Stimulated activated CD4-positive, alpha-beta T cell treated with anti-CD3 and anti-CD28 coated beads, Interleukin-4, amount 100 ng/mL, for 48 hours (primary cell): ENCODE results near the gene SYNE4.
"Not testable (repeated sequence)": the region's sequence is repeated elsewhere in the genome, so short reads cannot be mapped to it uniquely, and the experiment has no call there.

Source experiments
- DNase-seq, 2 donors: peaks; one replicate each; pipeline ENCODE4 v3.0.0-alpha.2; 2020; ENCODE audit warnings: low read depth in 2 of 2

The SYNE4 gene

GRCh38 chr19:35990771-35991730 is 17.6 kb downstream of the SYNE4 start:
- DNase-seq: no peak

DNA sequence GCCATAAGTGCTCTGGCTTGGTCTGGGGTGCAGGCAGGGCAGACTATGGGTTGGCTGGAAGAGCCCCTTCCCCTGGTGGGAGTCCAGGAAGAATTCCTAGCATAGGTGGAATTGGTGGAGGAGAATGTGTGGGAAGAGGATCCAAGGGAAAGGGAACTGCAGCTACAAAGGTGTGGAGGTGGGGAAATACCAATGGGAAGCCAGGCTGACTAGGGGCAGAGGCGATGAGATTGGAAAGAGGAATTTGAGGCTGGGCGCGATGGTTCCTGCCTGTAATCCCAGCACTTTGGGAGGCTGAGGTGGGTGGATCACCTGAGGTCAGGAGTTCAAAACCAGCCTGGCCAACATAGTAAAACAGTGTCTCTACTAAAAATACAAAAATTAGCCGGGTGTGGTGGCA is 18.5 kb downstream of the SYNE4 start:
- DNase-seq: no peak

DNA sequence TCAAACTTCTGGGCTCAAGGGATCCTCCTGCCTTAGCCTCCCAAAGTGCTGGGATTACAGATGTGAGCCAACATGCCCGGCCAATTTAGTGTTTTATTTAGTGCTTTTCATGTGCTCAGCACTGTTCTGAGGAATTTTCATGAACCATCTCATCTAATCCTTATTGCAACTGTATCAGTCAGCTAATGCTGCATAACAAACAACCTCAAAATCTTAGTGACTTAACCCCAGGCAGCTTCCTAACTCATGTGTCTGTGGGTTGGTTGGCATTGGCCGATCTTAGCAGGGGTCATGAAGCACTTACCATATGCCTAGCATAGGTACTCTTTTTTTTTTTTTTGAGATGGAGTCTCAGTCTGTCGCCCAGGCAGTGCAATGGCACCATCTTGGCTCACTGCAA is 19.8 kb downstream of the SYNE4 start:
- no peak for DNase-seq

GRCh38 chr19:35987571-35987896 is 21.1 kb downstream of the SYNE4 start:
- DNase-seq: no peak

DNA sequence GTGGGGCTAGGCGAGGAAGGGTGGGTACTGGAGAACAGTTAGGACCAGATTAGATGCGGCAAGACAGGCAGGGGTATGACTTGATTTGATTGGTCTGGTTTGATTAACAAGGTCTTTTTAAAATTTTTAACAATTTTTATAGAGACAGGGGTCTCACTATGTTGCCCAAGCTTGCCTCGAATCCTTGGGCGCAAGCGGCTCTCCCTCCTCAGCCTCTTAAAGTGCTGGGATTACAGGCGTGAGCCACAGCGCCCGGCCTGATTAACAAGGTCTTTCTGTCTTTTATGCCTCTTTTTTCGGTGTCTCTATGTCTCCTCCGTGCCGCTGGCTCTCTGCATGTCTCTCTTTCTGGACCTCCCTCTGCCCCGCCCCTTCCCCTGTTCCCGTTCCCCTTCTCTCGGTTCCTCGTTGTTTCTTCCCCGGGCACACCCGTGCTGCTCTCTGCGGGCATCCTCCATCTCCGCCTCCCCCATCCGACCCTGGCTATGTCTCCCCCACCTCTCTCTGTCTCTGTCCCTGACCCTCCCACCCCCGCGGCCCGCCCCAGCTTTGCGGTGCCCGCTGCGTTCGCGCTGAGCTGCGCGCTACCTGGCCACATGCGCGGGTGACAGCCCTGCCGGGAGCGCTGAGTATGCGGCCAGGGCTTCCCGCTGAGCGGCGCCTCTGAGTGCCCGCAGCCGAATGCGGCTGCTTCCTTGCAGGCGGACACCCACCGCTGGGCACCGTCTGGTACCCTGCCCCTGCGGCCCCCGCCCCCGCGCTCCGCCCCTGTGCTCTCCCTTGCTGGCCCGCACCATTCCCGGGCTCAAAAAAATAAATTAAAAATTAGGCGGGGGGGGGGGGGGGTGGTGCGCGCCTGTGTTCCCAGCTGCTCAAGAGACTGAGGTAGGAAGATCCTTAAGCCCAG is 21.7 kb downstream of the SYNE4 start:
- peak in 1 of 2 donors; percentile 24 for DNase-seq

DNA sequence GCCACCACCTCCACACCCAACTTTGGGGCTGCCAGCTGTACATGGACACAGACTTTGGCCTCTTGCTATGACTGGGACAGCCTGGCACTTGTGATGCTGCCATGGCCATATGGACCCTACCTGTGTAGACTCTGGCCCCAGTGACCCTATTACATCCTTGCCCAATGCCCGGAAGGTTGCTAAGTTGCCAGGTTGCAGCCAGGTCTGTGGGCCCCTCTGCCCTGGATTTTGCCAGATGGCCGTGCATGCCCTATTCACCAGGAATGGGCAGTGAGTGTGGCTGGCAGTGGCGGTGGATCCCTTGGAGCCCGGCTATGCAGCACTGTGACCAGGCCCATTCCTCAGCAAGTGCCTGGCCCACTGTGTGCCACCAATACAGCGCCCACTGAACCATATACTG is 22.5 kb downstream of the SYNE4 start:
- no peak for DNase-seq

DNA sequence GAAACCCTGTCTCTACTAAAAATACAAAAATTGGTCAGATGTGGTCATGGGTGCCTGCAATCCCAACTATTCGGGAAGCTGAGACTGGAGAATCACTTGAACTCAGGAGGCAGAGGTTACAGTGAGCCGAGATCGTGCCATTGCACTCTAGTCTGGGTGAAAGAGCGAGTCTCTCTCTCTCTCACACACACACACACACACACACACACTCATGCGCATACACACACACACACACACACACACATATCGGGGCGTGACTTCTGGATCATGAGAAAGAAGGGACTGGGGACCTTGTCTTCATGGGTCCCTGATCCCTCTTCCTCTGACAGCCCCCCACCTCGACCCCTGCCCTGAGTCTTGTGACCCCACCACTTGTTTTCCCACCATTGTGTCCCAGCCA is 25.4 kb downstream of the SYNE4 start:
- DNase-seq: no peak

DNA sequence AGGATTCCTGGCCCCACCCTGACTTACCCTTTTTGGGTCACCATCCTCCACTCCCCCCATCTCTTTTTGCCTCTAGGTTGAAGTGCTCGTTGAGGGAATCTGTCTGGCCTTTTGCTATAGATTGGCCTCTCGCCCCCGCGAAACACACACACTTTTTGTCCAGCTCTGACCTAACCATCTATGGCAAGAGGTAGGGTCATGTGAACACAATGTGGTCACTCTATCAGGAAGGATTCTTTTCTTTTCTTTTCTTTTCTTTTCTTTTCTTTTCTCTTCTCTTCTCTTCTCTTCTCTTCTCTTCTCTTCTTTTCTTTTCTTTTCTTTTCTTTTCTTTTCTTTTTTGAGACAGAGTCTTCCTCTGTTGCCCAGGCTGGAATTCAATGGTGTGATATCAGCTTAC is 27.6 kb downstream of the SYNE4 start:
- not testable (repeated sequence) for DNase-seq

- no peak for DNase-seq
Observed at GRCh38 chr19:35978832-35979365, 29.7 kb downstream of the SYNE4 start.

DNA sequence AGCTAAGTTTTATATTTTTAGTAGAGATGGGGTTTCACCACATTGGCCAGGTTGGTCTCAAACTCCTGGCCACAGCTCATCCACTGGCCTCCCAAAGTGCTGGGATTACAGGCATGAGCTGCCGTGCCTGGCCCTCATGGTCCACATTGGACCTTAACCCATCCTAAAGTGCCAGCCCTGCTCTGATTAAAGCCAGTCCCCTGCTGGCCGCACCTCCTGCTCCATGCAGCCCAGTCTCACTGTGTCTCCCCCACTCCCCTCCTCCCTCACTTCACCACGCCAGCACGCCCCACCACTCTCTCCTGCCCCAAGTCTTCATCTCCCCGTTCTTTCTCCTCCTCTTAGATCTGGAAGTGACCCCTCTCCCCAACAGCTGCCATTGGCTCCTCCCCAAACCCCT is 30.3 kb downstream of the SYNE4 start:
- no peak for DNase-seq

DNA sequence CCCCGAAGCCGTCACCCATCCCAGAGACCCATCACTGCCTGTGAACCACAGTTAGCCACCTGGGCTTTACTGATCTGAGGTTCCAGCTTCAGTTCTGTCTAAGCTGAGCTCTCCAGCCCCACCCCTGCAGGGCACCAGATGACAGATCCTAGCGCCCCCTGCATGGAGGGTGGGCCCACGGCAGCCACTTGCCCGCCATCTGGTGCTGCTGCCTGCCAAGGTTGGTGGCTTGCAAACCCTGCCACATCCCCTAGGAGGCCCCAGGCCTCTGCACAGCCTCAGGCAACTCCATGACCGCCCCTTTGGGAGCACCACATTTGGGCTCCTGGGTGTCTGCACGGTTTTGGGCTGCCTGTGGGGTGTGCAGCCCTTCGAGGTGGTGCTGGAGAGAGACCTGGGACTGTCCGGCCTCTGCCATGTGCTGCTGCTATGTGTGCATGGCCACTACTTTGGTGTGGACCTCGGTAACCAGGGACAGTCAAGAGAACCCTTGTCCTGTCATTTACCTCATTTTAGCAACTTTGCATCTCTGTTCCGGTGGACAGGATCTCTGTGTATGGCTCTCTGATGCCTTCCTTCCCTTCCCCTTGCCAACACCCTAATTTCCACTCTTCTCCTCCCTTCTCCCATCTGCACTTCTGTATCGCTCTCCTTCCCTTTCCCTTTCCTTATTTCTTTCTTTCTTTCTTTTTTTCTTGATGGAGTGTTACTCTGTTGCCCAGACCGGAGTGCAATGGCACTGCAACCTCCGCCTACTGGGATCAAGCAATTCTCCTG is 31.0 kb downstream of the SYNE4 start:
- DNase-seq: no peak

- no peak for DNase-seq
Observed at GRCh38 chr19:35975608-35976214, 32.9 kb downstream of the SYNE4 start.

DNA sequence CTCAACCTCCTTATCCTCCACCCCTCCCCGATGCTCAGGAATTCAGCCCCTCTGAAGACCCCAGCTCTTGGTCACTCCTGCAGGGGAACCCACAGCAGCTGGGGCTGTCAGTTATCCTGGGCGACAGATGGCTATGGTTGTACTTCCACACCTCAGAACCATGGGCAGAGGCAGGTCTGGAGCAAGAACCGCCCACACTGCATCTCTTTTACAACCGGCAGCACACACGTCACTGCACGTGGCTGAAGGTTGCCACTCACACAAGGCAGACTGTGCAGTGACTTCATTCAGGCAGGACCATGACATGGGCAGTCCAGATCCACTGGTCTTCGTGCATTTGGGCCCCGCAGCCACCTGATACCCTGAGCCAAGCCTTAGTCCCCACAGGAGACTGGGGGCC is 35.1 kb downstream of the SYNE4 start:
- DNase-seq: no peak

DNA sequence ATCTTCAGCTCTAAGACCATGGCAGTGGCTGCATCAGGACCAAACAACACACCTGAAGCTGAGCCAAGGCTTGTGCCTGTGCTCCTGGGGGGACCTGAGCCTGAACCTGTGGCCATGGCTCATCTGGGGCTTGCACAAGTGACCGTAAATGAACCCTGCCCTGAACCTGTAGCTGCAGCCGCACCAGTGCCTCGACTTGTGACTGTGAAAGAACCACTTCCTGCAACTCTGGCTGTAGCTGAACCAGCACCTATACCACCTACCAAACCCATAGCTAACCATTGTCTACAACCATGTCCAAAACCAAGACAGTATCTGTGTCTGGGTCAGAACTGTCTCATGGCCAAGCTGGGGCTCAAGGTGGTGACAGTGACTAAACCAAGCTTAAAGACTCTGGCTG is 41.8 kb downstream of the SYNE4 start:
- DNase-seq: no peak

DNA sequence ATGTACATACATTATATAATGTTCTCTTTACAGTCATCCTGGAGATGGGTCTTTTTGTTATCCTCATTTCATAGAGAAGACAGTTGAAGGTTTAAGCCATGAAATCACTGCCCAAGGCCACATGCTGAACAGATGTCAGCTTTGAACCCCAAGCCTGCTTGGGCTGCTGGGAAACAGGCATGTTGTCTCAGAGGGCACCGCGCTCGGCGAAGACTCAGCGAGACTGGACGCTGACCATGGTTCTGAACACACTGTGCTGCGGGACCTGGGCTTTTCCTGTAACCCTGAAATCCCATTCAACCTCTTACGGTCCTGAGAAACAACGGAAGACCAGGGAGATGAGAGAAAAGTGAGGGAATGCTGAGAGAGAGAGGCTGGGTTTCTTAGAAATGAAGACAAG is 45.1 kb downstream of the SYNE4 start:
- peak in 1 of 2 donors; percentile 44 for DNase-seq

DNA sequence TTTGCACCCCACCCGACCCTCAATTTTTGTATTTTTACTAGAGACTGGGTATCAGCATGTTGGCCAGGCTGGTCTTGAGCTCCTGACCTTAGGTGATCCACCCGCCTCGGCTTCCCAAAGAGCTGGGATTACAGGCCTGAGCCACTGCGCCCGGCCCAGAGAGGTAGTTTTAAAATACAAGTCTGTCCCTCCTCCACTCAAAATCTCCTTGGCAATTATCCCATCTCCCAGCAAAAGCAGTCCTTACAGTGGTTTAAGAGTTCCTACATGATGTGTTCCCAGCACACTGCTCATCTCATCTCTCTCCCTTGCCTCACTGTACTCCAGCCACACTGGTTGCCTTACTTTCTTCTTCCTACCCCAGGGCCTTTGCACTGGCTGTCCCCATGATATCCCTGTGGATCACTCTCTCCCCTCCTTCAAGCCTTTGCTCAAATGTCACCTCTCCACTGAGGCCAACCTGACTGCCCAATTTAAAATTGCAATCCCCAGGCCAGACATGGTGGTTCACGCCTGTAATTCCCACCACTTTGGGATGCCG is 48.1 kb downstream of the SYNE4 start:
- no peak for DNase-seq

GRCh38 chr19:35959968-35960320 is 48.7 kb downstream of the SYNE4 start:
- DNase-seq: no peak

GRCh38 chr19:35959040-35959967 is 49.3 kb downstream of the SYNE4 start:
- DNase-seq: peak; percentile 47 to 65

- no peak for DNase-seq
Observed at GRCh38 chr19:35958660-35959039, 50.0 kb downstream of the SYNE4 start.

GRCh38 chr19:35957411-35957810 is 51.2 kb downstream of the SYNE4 start:
- DNase-seq: not testable (repeated sequence)
